ENCODE data around the gene MOSPD2.

- TF ChIP-seq CTCF (IDR thresholded peaks at IDR 0.05): no peak
- no peak for TF ChIP-seq POLR2A (IDR thresholded peaks at IDR 0.05)
- TF ChIP-seq POLR2AphosphoS5 (IDR thresholded peaks at IDR 0.05; ENCODE audit: insufficient read depth in 1 of 2, low read depth in 1 of 2): no peak
Observed at GRCh38 chrX:14843666-14844065, 29.6 kb upstream of the MOSPD2 start.

Measured in vagina (tissue), 2 donors.